Esophagus squamous epithelium (tissue), 5 donors: ENCODE measurements around the gene VEZF1. TPM values are rescaled to one million over a fixed set of nuclear protein-coding genes. Genes with fewer than 3 reads are reported as not detected.

Source experiments
- DNase-seq: peaks from one replicate; lab custom pipeline; 2025; lab: John Stamatoyannopoulos, UW
- H3K27ac ChIP-seq, 4 donors: fragments of 200-600 bp; sonication (generic); one replicate each; pipeline ENCODE4 v1.5.1; 2016 to 2019; ENCODE audit warnings: mild to moderate bottlenecking in 1 of 4
- H3K27me3 ChIP-seq, 4 donors: fragments of 200-600 bp; sonication (generic); 1 replicate in 3 of 4; 2 replicates in 1 of 4; pipeline versions ENCODE4 v1.5.1 to v1.6.0; 2017 to 2021; ENCODE audit warnings: antibody characterized with exemption in 1 of 4
- H3K36me3 ChIP-seq, 3 donors: fragments of 200-600 bp; sonication (generic); one replicate each; pipeline ENCODE4 v1.5.1; 2016 to 2019
- H3K4me1 ChIP-seq, 3 donors: fragments of 200-600 bp; sonication (generic); one replicate each; pipeline ENCODE4 v1.5.1; 2017 to 2019
- H3K4me3 ChIP-seq, 4 donors: fragments of 200-600 bp; sonication (generic); 1 replicate in 3 of 4; 2 replicates in 1 of 4; pipeline ENCODE4 v1.5.1; 2016 to 2019; ENCODE audit warnings: mild to moderate bottlenecking in 2 of 4, moderate library complexity in 1 of 4
- H3K9me3 ChIP-seq, 3 donors: fragments of 200-600 bp; sonication (generic); one replicate each; pipeline ENCODE4 v1.5.1; 2016 to 2019
- CTCF ChIP-seq, 6 experiments: fragments of 450-650 bp in 4 of 6; fragments of 200-600 bp in 2 of 6; sonication (generic) in 2 of 6; IDR thresholded peaks; one replicate each; pipeline ENCODE4 v1.5.1; 2016 to 2019; ENCODE audit warnings: antibody characterized with exemption in 6 of 6, mild to moderate bottlenecking in 4 of 6, moderate library complexity in 4 of 6
- POLR2A ChIP-seq, 4 donors: fragments of 450-650 bp; IDR thresholded peaks; one replicate each; pipeline ENCODE4 v1.6.1; 2017; ENCODE audit warnings: antibody characterized with exemption in 4 of 4, mild to moderate bottlenecking in 4 of 4, moderate library complexity in 3 of 4
- WGBS, 2 donors: methylation state at CpG; one replicate each; pipeline ENCODE4 v1.1.5; 2018; 5-methylcytosine and 5-hydroxymethylcytosine counted together
- intact Hi-C: fragments of 100-400 bp; cut with DNase I; formaldehyde crosslinking; loops from one replicate; pipeline ENCODE4 v1.15.0; 2022
- total RNA-seq, 4 donors: library from RNA; depleted of rRNA; stranded (reverse); fragments of >200 nt; gene quantifications; one replicate each; pipeline ENCODE4 v1.1.0, GENCODE V29; 2016
- donor health status: DM: yes; HTN: yes; CAD: no.

VEZF1 gene
- total RNA-seq, 4 donors from 2014 or later: 20.3 to 61.4 (median 27.4) TPM

- TF ChIP-seq POLR2A (IDR thresholded peaks at IDR 0.05) (no peak), CTCF (IDR thresholded peaks at IDR 0.05) (no peak)
- intact Hi-C loops: loop anchor here (10.0 kb wide), 1 partner anchor 93 kb away; no protein-coding TSS in a partner anchor
- H3K27me3 ChIP-seq: no peaks in the 10 kb centered on the region
- no peaks in the 10 kb centered on the region for H3K9me3 ChIP-seq
- WGBS, 2 donors: 88 to 95% methylated on average over 3 of the region's 3 CpGs
- no peaks in the 10 kb centered on the region for H3K36me3 ChIP-seq
- H3K4me1 ChIP-seq: peaks cover 22 to 33% (median 23%) of the 10 kb centered on the region in 3 donors
- no peak overlapping the region for H3K4me3 ChIP-seq
- no peak for DNase-seq
- H3K27ac ChIP-seq: no peak overlapping the region
Observed at GRCh38 chr17:57957886-57958285, 30.2 kb downstream of the VEZF1 start.

GRCh38 chr17:57957120-57957850, 30.8 kb downstream of the VEZF1 start:
- TF ChIP-seq CTCF (IDR thresholded peaks at IDR 0.05): no peak
- no peak for TF ChIP-seq POLR2A (IDR thresholded peaks at IDR 0.05)
- Histone ChIP-seq H3K27me3 (no peaks in the 10 kb centered on the region), H3K9me3 (no peaks in the 10 kb centered on the region), H3K4me3 (no peak overlapping the region), H3K36me3 (no peaks in the 10 kb centered on the region), H3K27ac (no peak overlapping the region), H3K4me1 (peaks cover 22 to 39% (median 25%) of the 10 kb centered on the region in 3 donors)
- WGBS, 2 donors: 90% methylated on average over 8 of the region's 8 CpGs
- no peak for DNase-seq
- intact Hi-C loops: loop anchor here (10.0 kb wide), 1 partner anchor 92 kb away; no protein-coding TSS in a partner anchor

DNA sequence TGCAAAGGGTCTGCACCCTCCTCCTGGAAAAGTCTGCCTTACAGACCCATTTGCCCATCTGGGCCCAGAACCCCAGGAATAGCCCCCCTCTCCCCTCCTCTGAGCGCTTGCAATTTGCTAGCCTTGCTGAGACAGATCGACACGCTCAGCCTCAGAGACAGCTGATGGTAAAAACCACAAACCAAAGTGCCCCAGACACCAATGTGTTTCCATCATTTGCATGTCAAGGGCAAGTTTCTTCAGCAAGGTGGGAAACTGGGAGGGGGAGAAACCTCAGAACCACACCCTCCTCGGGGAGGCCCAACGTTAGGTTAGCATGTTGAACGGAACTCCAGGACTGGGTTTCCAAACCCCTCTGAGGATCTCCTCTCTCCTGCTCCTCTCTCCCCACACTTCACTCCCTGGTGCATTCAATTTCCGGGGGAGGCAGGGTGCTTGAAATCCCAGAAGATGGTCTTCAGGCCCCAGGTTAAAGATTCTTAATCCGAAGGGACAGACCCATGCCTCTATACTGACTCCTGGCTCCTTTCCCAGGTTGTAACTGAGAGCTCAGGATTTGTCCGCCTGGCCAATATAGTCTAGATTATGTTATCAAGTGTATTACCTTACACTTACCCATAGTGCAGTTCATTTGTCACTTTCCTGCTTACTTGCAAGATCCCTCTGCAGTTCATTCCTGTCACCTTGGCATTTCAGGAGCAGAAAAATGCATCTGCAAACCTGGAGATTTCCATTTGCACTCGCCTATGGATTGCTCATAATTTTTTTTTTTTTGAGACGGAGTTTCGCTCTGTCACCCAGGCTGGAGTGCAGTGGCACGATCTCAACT, 31.5 kb downstream of the VEZF1 start:
- no peaks in the 10 kb centered on the region for H3K9me3 ChIP-seq
- no peak for DNase-seq
- H3K4me3 ChIP-seq: no peak overlapping the region
- peaks cover 25 to 47% (median 29%) of the 10 kb centered on the region in 3 donors for H3K4me1 ChIP-seq
- H3K36me3 ChIP-seq: no peaks in the 10 kb centered on the region
- WGBS, 2 donors: 60% methylated on average over 10 to 11 of the region's 13 CpGs
- TF ChIP-seq POLR2A (IDR thresholded peaks at IDR 0.05) (no peak), CTCF (IDR thresholded peaks at IDR 0.05) (no peak)
- no peaks in the 10 kb centered on the region for H3K27me3 ChIP-seq
- peak overlapping the region in 2 of 4 donors; percentile 90 to 98 for H3K27ac ChIP-seq
- intact Hi-C loops: loop anchor here (10.0 kb wide), 1 partner anchor 92 kb away; no protein-coding TSS in a partner anchor

DNA sequence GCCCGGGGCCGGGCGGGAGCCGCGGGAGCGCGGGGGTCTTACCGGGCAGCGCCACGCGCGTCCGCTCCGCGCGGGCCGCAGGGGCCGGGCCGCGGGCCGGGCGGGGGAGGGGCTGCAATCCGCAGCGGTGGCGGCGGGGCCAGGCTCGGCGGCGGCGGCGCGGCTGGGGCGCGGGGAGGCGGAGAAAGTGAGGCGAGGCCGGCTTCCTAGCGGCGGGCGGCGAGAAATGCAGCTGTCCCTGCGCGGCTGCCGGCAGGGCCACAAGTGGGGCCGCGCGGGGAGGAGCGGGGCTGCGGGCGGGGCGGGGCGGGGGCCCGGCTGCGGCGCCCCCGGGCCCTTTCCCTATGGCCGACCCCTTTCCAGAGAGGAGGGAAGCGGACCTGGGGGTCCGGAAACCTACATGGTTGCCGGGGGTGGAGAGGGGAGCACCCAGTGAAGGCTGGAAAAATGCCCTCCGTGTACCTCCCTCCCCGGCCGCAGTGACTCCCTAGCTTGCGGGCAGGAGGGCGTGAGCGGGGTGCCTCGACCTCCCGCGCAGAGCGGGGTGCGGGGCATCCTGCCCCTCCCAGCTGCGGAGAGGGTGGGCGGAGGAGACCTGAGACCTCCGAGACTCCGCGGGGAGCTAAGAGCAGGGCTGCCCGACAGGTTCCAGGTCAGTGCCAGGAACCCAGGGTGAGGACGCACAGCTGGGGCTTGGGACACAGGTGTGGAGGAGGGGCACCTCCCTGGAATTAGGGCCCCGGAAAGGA, 32.7 kb downstream of the VEZF1 start, which contains the start of gene CUEDC1:
Gene CUEDC1 (minus strand): TSS at position 230 of the 749 bp plus-strand sequence. CDS start 69,848 bp downstream, outside the sequence.
- Histone ChIP-seq H3K27ac (peak within 1 kb of the TSS; percentile 93 to 98 (median 95)), H3K36me3 (no peaks in the 10 kb centered on the region), H3K4me1 (peaks cover 35 to 58% (median 38%) of the 10 kb centered on the region in 3 donors), H3K4me3 (peak within 1 kb of the TSS; percentile 67 to 92 (median 88)), H3K27me3 (no peaks in the 10 kb centered on the region), H3K9me3 (no peaks in the 10 kb centered on the region)
- TF ChIP-seq CTCF (IDR thresholded peaks at IDR 0.05) (peak in 2 of 6 experiments; percentile 39 to 57), POLR2A (IDR thresholded peaks at IDR 0.05) (no peak)
- no CpG with 5 or more reads among the region's 79 CpGs for WGBS, 2 donors
- intact Hi-C loops: loop anchor here (10.0 kb wide), 1 partner anchor 91 kb away; no protein-coding TSS in a partner anchor
- no peak for DNase-seq
